ENCODE data around the gene EFNA1.

DNA sequence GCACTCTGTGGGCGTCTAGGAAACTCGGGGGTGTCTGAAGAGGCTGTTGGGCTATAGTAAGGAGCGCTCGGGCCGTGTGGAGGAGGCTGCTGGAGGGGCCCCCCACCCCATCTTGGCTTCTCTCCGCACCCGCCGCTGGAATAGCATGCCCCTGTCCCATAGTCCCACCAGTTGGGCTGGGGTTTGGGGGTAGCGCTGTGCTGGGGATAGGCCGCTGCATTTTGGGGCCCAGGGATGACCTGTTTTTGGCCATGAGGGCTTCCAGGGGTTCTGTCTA, 48.5 kb upstream of the EFNA1 start:
- TF ChIP-seq POLR2A (IDR thresholded peaks at IDR 0.05): no peak
- TF ChIP-seq, protein P1, sequence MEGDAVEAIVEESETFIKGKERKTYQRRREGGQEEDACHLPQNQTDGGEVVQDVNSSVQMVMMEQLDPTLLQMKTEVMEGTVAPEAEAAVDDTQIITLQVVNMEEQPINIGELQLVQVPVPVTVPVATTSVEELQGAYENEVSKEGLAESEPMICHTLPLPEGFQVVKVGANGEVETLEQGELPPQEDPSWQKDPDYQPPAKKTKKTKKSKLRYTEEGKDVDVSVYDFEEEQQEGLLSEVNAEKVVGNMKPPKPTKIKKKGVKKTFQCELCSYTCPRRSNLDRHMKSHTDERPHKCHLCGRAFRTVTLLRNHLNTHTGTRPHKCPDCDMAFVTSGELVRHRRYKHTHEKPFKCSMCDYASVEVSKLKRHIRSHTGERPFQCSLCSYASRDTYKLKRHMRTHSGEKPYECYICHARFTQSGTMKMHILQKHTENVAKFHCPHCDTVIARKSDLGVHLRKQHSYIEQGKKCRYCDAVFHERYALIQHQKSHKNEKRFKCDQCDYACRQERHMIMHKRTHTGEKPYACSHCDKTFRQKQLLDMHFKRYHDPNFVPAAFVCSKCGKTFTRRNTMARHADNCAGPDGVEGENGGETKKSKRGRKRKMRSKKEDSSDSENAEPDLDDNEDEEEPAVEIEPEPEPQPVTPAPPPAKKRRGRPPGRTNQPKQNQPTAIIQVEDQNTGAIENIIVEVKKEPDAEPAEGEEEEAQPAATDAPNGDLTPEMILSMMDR (IDR thresholded peaks at IDR 0.05): no peak
